Myocyte (in vitro differentiated cells): ENCODE results near the gene CALD1. TPM values are rescaled to one million over a fixed set of nuclear protein-coding genes. Genes with fewer than 3 reads are reported as not detected.

Experiments used
- DNase-seq: peaks from one replicate; pipeline ENCODE4 v3.0.0-alpha.2; 2012; ENCODE audit warnings: low read depth
- total RNA-seq: library from RNA; depleted of rRNA; stranded (reverse); fragments of >200 nt; gene quantifications from 2 replicates; pipeline ENCODE4 v1.2.3, GENCODE V29; 2014

The CALD1 gene
- total RNA-seq, 1 donor from 2014 or later, result 202 TPM

DNA sequence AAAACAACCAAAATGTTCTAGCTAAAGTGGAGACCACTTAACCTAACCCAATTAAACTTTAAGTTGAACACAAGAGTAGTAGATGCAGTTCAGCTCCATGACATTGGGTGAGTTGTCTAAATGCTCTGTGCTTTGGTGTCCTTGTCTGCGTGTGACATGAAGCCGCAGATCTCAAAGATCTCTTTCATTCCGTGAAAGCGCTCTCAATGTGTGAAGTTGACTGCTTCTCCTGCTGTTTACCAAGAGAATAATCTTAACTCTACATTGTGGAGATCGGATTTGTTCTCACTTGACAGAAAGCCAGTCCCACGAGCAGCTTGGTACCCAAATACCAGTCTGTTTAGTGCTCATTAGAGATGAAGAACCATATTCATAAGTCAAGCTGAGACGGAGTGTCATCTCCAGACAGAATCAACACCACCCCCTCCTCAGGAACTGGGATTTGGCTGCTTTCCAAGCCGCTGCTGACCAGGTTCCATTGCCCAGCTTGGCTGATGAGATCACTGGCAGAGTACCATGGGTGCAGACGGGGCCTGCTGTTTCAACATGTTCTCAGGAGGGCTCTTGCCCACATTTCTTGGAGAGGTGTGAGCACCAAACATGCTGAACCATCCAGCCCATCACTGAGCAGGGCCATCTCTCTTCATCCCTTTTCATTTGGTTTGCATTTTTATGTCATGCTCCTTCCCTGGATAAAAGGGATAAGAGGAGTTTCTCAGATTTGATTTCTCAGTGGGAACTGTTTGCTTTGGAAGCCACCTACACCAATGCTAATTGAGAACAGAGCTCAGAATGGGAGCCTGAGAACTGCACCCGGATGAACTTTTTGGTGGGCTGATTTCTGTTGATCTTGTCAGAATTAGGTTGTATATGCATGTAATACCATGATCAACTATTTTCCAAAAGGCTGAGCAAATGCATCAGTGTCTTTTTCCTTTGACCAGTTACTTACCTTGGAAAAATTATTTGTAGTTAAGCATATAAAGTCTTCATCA is 111.1 kb downstream of the CALD1 start:
- peak; percentile 86 for DNase-seq

DNA sequence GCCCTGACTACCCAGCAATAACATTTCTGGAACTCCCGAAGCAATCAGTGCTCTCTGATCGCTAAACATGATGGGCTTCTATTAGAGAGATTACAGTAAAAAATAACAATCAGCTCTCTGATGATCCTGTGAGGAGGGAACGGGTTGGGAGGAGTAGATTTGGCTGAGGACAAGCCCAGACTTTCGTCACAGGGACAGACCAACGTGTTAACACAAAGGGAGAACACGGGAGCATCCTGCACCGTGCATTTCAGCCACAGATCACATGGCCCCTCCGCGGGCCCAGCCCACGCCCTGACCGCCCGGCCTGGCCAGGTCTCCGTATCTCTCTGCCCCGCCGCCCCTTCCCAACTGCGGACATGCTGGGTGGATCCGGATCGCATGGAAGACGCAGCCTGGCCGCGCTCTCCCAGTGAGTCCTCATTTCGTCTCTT is 111.8 kb downstream of the CALD1 start:
- peak; percentile 98 for DNase-seq

DNA sequence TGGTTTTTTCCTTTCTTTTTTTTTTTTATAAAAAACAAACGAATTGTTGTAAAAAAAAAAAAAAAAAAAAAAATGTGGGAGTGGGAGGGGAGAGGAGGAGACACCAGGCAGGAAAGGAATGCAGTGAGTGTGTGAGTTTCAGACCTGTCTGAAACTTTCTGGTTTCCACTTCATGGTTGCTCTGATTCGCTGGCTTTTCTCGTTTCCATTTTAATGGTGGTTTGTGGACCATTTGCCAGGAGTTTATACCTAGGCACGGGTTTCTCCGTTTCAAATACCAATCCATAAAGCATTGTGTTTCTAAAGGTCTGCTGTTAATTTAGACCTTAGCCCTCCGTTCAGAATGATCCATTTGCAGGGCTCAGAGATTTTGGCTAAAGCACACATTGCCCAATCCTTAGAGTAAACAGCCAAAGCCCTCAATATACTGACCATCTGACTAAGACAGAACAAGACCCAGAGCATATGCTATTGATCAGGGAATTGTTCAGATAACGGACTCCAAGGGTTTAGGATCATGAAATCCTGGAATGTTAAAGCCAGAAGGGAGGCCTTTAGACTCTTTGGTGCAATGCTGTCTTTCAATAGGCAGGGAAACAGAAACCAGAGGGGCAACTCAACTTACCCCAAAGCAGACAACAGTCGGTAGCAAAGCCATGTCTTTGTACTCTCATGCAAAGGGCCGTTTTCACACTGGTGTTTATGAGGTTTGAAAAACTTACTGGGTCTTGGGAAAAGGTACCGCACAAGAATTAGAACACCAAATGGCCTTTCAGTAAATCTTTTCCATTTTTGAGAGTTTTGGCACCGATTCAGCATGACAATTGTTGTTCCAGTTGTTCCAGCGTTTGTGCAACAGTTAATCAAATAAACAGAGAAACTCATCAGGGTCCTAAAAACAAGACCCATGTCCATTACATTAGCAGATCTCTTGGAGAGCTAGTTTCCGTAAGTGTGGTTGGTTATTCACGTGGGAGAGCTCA is 112.6 kb downstream of the CALD1 start:
- DNase-seq, result peak; percentile 59

DNA sequence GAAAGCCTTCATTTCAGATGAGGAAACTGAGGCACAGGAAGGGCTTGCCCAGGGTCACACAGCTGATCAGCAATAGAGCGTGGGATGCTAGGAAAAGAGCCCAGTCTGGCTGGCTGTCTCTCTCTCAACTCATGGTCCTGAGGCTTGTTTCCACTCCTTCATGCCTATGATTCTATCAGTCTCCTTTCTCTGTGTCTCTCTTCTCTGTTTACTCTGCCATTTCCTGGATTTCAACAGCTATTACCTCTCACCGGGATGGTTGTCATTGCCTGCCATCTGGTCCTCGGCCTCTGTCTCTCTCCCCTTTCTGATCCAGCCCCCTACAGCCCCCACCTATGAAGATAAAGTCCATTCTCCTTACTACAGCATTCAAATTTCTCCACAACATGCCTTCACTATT is 113.5 kb downstream of the CALD1 start:
- no peak for DNase-seq

DNA sequence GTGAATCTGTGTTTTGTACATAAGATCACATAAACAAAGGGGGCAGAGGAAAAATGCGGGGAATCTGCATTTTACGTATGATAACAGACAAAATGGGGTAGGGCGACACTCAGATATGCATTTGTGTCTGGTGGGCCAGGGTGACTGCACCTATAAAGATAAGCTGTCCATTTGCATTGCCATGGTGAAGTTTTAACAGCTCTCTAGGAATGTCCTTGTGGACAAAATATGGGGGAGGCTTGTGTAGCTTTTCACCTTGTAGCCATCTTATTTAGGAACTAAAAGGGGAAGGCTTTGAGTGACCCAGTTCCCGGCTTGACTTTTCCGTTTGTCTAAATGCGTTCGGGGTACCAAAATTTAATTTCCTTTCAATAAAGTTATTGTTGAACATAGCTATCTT is 114.5 kb downstream of the CALD1 start:
- no peak for DNase-seq

DNA sequence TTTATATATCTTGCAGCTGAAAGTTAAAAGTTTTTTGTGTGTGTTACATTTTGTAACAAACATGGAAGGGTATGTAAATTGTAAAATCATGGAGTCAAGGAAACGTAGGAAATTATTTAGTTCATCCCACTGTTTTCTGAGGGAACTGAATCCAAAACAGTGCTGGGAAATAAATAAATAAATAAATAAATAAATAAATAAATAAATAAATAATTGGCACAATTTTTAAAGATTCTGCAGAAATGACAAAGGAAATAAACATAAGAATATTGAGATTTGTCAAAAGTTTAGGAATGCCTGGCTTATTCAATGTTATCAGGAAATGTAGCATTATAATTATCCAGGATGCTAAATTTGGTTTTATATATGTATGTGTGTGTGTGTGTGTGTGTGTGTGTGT is 115.5 kb downstream of the CALD1 start:
- no peak for DNase-seq

DNA sequence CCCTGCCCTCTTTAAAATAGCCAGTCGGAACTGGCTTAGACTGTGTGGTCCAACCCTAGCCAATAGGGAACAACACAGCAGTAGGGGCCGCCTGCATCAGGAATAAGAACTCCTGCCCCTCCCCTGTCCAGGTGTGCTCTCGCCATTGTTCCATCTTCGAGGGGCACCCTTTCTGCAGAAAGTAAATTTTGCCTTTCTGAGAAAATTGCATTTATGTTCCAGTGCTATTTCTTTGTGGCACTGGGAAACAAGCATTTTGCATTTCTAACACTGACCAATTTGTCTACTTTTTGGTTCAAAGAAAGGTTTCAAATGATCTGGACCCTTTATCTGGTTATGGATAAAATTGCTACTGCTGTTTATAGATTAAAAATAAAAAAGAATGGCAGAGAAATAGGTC is 116.6 kb downstream of the CALD1 start:
- DNase-seq, result no peak

DNA sequence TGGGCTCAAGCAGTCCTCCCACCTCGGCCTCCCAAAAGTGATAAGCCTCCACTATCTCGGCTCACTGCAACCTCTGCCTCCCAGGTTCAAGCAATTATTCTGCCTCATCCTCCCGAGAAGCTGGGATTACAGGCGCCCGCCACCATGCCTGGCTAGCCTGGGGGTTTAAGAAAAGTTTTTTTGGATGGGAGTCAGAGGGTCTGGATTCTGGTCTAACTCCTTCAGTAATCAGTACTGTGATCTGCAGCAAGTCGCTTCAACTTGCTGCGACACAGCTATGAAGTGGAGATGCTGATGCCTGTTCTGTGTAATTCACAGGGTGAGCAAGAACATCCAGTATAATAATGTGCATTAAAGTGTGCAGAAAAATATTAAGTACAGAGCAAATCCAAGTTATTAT is 118.5 kb downstream of the CALD1 start:
- DNase-seq, result no peak

DNA sequence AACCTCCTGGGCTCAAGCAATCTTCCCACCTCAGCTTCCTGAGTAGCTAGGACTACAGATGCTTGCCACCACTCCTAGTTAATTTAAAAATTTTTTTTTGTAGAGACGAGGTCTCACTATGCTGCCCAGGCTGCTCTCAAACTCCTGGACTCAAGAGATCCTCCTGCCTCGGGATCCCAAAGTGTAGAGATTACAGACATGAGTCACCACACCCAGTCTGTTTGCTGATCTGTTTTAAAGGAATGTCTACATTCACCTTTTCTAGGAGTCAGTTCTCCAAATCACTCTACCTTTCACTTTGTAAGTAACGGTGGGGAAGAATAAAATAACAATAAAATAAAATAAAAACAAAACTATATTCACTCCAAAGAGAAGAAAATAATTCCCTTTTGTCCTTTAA is 120.3 kb downstream of the CALD1 start:
- peak; percentile 33 for DNase-seq

DNA sequence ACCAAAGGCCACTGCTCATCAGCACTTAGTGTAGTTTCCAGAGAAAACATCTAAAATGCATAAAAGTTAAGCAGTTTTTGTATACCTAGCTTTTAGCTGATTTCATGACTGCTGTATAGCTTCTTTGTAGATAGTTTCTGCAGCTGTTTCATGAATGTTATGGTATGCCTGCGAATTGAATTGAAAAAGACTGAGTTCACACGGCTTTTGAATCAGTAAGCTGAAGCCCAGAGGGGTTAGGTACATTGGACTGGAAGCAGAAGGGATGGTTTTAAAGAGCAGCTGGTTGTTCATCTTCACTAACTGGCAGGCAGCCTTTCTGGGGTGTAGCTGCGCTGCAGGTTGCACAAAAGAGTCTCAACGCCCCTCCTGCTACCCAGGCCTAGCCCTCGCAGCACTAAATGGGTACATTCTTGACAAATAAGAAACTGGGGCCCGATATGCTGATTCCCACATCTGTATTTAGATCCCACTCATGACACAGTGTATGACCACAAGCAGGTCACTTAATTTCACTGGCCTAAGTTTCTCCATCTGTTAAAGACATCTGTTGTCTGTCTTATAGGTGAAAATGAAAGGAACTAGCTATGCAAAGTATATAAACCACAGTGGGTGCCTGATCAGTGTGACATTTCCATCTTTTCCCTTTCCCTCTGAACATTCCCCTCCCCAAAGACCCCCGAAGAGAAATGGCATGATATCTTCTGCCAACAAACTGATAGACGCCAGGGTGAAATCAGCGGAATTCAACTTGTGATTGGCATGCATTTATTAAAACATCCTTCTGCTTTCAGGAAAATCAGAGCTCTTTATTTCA is 120.9 kb downstream of the CALD1 start:
- DNase-seq, result no peak

DNA sequence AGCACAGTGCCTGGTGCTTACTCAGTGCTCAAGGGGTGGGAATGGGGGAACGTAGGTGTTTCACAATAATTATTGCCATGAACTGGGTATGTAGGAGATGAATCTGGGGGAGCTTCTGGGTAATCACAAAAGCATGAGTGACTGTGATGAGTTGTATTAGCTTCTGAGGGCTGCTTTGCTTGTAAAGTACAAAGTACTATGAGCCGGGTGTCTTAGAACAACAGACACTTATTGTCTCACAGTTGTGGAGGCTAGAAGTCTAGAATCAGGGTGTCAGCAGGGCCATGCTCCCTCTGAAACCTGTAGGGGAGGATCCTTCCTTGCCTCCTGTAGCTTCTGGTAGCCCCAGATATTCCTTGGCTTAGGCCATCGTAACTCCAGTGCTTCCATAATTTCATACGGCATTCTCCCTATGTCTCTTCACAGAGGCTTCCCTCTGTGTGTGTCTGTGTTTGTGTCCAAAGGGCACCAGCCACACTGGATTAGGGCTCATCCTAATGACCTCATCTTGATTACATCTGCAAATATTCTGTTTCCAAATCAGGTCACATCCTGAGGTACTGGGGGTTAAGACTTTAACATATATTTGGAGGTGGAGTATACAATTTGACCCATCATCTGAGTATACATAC is 122.1 kb downstream of the CALD1 start:
- no peak for DNase-seq

DNA sequence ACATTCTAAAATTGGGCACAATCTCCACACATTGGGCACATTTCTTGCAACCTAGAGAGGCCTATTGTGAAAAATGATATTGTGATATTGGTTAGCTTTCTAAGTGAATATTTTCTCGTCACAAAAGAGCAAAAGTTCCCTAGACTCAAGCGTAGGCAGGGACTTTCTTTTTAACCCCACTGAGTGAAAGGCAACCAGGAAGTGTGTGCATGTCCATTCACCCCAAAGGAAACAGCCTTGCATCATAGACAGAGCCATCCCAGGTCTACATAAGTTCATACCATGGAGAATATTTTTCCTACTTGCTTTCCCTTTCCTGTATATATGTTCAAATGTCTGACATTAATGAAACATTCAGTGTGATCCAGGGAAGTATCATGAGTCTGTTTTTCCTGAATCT is 122.6 kb downstream of the CALD1 start:
- no peak for DNase-seq

DNA sequence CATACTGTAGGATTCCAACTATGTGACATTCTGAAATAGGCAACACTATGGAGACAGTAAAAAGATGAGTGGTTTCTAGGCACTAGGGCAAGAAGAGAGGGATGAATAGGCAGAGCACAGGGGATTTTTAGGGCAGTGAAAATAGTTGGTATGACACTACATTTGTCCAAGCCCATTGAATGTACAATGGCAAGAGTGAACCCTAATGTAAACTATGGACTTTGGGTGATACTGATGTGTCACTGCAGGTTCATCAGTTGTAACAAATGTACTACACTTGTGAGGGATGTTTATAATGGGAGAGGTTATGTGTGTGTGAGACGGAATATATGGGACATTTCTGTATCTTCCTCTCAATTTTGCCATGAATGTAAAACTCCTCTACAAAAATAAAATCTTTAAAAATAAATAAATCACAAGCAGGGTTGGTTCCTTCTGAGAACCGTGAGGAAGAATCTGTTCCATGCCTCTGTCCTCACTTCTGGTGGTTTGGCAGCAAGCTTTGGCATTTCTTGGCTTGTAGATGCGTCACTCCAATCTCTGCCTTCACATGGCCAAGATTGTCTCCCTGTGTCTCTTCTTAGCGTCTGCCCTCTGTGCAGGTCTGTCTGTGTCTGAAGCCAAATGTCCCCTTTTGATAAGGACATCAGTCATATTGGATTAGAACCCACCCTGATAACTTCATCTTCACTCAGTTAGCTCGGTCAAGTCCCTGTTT is 123.8 kb downstream of the CALD1 start:
- peak; percentile 63 for DNase-seq

DNA sequence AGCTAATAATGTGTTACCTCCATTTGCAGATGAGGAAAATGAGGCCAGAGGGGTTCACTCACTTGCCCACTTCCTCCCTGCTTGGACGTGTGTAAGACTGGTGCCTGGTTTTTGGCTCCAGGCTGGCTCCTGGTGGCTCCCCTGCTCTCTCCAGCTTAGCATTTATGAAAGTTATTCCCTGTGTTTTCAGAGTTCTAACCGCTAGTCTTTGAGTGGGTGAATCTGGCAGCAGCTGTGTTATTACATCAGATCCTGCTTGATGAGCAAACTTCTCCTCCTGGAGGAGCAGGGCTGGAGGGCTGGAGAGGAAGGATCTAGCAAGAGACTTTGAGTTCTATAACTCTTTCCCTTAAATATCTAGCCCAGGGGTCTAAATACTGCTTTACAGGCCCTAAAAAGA is 125.9 kb downstream of the CALD1 start:
- DNase-seq, result peak; percentile 95

DNA sequence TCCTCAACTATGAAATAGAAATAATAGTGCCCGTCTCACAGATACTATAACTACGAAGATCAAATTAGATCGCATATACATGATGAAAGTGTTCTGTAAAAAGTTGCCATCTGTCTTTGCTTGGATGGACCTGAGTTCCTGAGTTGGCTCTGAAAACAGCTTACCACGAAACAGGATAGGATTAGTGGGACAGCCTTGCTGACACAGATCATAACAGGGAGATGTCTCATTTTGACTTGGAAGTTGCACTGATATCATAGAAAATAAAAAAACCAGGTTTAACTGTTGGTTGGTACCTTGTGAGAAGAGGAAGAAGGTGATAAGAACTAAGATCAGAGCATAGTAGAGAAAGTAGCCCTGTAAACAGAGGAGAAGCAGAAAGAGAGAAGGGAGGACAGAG is 127.6 kb downstream of the CALD1 start:
- peak; percentile 63 for DNase-seq

DNA sequence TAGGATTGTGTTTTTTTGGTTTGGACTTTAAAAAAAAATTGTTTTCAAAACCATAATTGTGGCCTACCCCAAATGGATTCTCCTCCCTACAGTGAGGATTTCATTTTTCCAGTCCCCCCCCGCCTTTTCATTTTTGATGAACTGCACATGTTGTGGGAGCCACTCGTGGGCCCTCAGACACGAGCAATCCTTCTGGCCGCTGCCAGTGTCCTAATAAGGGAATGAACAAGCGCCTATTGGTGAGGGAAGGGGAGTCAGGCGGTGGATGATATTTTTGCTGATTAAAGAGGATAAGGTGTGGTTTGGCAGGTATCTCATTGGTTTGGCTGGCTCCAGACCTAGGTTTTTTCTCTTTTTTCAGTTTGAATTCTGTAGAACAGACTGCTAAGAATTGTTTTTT is 128.2 kb downstream of the CALD1 start:
- DNase-seq, result peak; percentile 44

DNA sequence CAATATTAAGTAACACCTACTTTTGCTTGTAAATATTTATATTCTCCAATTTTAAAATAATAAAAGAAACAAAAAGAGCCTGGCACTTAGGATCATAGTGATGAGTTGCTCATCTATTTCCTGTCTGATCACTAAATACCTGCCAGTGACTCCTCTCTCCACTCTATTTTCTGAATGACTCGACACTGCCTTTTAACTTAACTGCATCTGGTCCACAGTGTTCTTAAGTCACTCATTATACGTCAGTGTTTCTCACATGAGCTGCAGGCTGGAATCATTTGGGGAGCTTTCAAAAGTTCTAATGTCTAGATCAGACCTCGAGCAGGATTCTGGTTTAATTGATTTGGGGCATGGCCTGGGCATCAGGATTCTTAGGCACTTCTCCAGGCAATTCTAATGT is 128.9 kb downstream of the CALD1 start:
- DNase-seq, result no peak

DNA sequence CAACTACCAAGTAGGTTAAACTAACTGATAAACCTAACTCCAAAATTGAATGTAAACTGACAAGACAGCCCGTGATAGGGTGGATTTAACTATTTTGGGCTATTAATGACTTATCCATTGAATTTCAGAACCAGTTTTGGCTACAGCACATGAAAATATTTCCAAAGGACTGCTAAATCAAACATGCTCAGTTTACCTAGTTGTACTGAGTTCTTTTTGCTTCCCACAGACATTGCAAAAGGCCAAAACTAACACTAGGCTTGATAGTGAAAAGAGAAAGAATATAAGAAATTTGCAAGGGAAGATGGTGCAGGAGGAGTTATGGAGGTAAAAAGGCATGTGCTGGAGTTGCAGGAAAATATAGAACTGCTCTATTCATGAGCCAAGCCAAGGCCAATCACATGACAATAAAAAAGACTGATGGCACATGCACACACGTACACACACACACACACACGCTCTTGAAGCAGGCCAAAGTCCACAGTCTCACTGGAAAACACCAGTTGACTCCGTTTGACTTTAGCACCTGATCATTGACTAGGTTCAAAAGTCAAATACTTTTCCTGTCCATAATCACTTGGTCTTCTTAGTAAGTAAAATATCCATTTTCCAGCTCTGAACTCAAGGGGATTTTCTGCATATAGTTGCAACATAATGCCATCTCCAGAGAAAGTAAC is 130.9 kb downstream of the CALD1 start:
- no peak for DNase-seq

DNA sequence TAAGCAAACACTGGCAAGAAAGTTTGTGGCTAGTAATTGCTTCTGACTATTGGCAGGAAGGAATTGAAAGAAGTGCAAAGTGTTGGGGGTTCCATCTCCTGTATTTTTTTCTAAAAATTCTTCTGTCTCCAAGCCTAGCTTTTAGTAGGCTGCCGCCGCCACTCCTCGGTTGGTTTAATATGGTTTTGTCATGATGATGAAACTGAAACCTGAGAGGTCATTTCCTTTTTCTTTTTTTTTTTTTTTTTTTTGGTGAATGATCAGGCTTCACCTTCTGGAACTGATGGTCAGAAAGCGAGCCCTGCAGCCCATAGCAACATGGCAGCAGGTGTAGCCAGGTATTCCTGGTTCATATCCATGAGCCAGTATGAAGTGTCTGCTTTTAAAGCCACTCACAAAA is 131.5 kb downstream of the CALD1 start:
- DNase-seq, result no peak
